Natural killer cell (primary cell): ENCODE data around the gene PCYT1A. TPM values are rescaled to one million over a fixed set of nuclear protein-coding genes. Genes with fewer than 3 reads are reported as not detected.

ENCODE experiments used
- ATAC-seq, 3 donors: fragments of 150-1000 bp in 2 of 3; fragments of 200-7000 bp in 1 of 3; cut with Tn5 transposase; 1 replicate in 1 of 3; 2 replicates in 2 of 3; pipeline ENCODE4 v1.10.0; 2021; ENCODE audit warnings: mild to moderate bottlenecking in 2 of 3, moderate library complexity in 2 of 3
- DNase-seq, 2 donors: peaks; one replicate each; pipeline versions ENCODE4 v3.0.0 to v3.0.0-alpha.2; 2013 to 2021; ENCODE audit warnings: mixed read lengths in 1 of 2
- H3K27ac ChIP-seq: one replicate; pipeline ENCODE4 v1.5.1; 2013; ENCODE audit warnings: mild to moderate bottlenecking, low read length
- H3K27me3 ChIP-seq: one replicate; pipeline ENCODE4 v1.6.1; 2013; ENCODE audit warnings: low read length; ENCODE audit not compliant: control insufficient read depth, insufficient read depth
- H3K36me3 ChIP-seq: one replicate; pipeline ENCODE4 v1.6.1; 2013; ENCODE audit warnings: low read length; ENCODE audit not compliant: control insufficient read depth, insufficient read depth
- H3K4me1 ChIP-seq: one replicate; pipeline ENCODE4 v1.6.1; 2013; ENCODE audit warnings: low read length; ENCODE audit not compliant: control insufficient read depth, insufficient read depth
- H3K4me3 ChIP-seq: one replicate; pipeline ENCODE4 v1.5.1; 2013; ENCODE audit warnings: low read length
- H3K9me3 ChIP-seq: one replicate; pipeline ENCODE4 v1.6.1; 2013; ENCODE audit warnings: low read length; ENCODE audit not compliant: control insufficient read depth, insufficient read depth
- H3K27ac Mint-ChIP-seq, 2 donors: one replicate each; pipeline ENCODE4 v1.8.0; 2022; ENCODE audit warnings: mild to moderate bottlenecking in 2 of 2, mixed read lengths in 2 of 2, moderate library complexity in 1 of 2
- H3K27me3 Mint-ChIP-seq, 2 donors: one replicate each; pipeline ENCODE4 v1.8.0; 2022; ENCODE audit warnings: low read depth in 2 of 2, mixed read lengths in 2 of 2
- H3K36me3 Mint-ChIP-seq: one replicate; pipeline ENCODE4 v1.8.0; 2022; ENCODE audit warnings: mixed read lengths
- H3K4me1 Mint-ChIP-seq, 2 donors: one replicate each; pipeline ENCODE4 v1.8.0; 2022; ENCODE audit warnings: mixed read lengths in 2 of 2
- H3K4me3 Mint-ChIP-seq: one replicate; pipeline ENCODE4 v1.8.0; 2022; ENCODE audit warnings: mild to moderate bottlenecking, moderate library complexity, mixed read lengths
- H3K9me3 Mint-ChIP-seq, 2 donors: one replicate each; pipeline ENCODE4 v1.8.0; 2022; ENCODE audit warnings: mixed read lengths in 2 of 2
- CTCF ChIP-seq: fragments of 200-600 bp; IDR thresholded peaks from one replicate; pipeline ENCODE4 v1.8.0; 2022; ENCODE audit warnings: antibody characterized with exemption
- WGBS: methylation state at CpG from one replicate; pipeline ENCODE4 v1.1.7; 2013; ENCODE audit warnings: missing lambda C conversion rate; ENCODE audit not compliant: insufficient coverage; 5-methylcytosine and 5-hydroxymethylcytosine counted together
- intact Hi-C: fragments of 100-400 bp; cut with micrococcal nuclease; formaldehyde crosslinking; loops from one replicate; pipeline ENCODE4 v1.14.2; 2022
- total RNA-seq, 4 donors: library from RNA; stranded (reverse); fragments of 120-200 nt in 1 of 4; gene quantifications; one replicate each; pipeline versions ENCODE4 v1.2.3 to v1.2.4, GENCODE V29; 2013 to 2022

PCYT1A gene
- total RNA-seq, 3 donors from 2014 or later (not counting 1 experiment from before 2014, with no cell fraction given) = 105 to 123 (median 110) TPM

GRCh38 chr3:196203846-196204245 lies 83.7 kb downstream of the PCYT1A start:
- Histone ChIP-seq H3K27ac (no peak overlapping the region), H3K4me1 (peaks cover 30% of the 10 kb centered on the region), H3K9me3 (no peaks in the 10 kb centered on the region), H3K36me3 (no peaks in the 10 kb centered on the region), H3K27me3 (no peaks in the 10 kb centered on the region), H3K4me3 (no peak overlapping the region)
- ATAC-seq (no peak), DNase-seq (no peak)
- WGBS = 62% methylated on average over 3 of the region's 3 CpGs
- no peaks in the 10 kb centered on the region for H3K36me3 Mint-ChIP-seq
- peaks cover 10 to 18% of the 10 kb centered on the region in 2 donors for H3K4me1 Mint-ChIP-seq
- TF ChIP-seq CTCF = no peak
- no peak overlapping the region for H3K27ac Mint-ChIP-seq
- no peaks in the 10 kb centered on the region for H3K9me3 Mint-ChIP-seq
- peaks cover 7 to 14% of the 10 kb centered on the region in 2 donors for H3K27me3 Mint-ChIP-seq
- peak overlapping the region; percentile 45 for H3K4me3 Mint-ChIP-seq
- intact Hi-C loops = no loop called here

GRCh38 chr3:196202516-196202970 lies 85.0 kb downstream of the PCYT1A start:
- no peak overlapping the region for H3K27ac Mint-ChIP-seq
- H3K4me3 Mint-ChIP-seq = no peak overlapping the region
- no peak overlapping the region for H3K27ac ChIP-seq

GRCh38 chr3:196198771-196199753 lies 88.5 kb downstream of the PCYT1A start:
- Mint-ChIP-seq H3K9me3 (no peaks in the 10 kb centered on the region), H3K4me1 (peaks cover 5 to 6% of the 10 kb centered on the region in 2 donors), H3K27ac (no peak overlapping the region), H3K36me3 (no peaks in the 10 kb centered on the region), H3K4me3 (no peak overlapping the region), H3K27me3 (peaks cover 4 to 11% of the 10 kb centered on the region in 2 donors)
- no peak for ATAC-seq
- H3K4me3 ChIP-seq = no peak overlapping the region
- no peaks in the 10 kb centered on the region for H3K36me3 ChIP-seq
- H3K4me1 ChIP-seq = peaks cover 28% of the 10 kb centered on the region
- WGBS = 88% methylated on average over 15 of the region's 19 CpGs
- H3K27me3 ChIP-seq = no peaks in the 10 kb centered on the region
- H3K9me3 ChIP-seq = no peaks in the 10 kb centered on the region
- TF ChIP-seq CTCF = no peak
- no peak overlapping the region for H3K27ac ChIP-seq
- DNase-seq = no peak
- intact Hi-C loops = no loop called here

More at GRCh38 chr3:196202516-196202970, 85.0 kb downstream of the PCYT1A start:
- Histone ChIP-seq H3K27me3 (no peaks in the 10 kb centered on the region), H3K4me3 (no peak overlapping the region), H3K9me3 (no peaks in the 10 kb centered on the region), H3K4me1 (peaks cover 22% of the 10 kb centered on the region), H3K36me3 (no peaks in the 10 kb centered on the region)
- no peak for TF ChIP-seq CTCF
- intact Hi-C loops = no loop called here
- DNase-seq (no peak), ATAC-seq (peak; percentile 22 to 55 (median 30))
- WGBS = 72% methylated on average over 21 of the region's 21 CpGs
- H3K27me3 Mint-ChIP-seq = peaks cover 7 to 14% of the 10 kb centered on the region in 2 donors
- H3K9me3 Mint-ChIP-seq = no peaks in the 10 kb centered on the region
- H3K4me1 Mint-ChIP-seq = peaks cover 10 to 13% of the 10 kb centered on the region in 2 donors
- no peaks in the 10 kb centered on the region for H3K36me3 Mint-ChIP-seq
